Panc1 (cell line): Measurements from ENCODE around the gene GTSE1.

Source experiments
- TCF7L2 ChIP-seq: IDR thresholded peaks from 2 replicates; pipeline ENCODE4 v1.6.1; 2011; ENCODE audit warnings: mild to moderate bottlenecking, low read depth, low read length, inconsistent platforms
- TF ChIP-seq, protein P1 (sequence below): fragments of 450-650 bp; IDR thresholded peaks from 2 replicates; pipeline ENCODE4 v1.5.1; 2017; ENCODE audit warnings: mild to moderate bottlenecking

DNA sequence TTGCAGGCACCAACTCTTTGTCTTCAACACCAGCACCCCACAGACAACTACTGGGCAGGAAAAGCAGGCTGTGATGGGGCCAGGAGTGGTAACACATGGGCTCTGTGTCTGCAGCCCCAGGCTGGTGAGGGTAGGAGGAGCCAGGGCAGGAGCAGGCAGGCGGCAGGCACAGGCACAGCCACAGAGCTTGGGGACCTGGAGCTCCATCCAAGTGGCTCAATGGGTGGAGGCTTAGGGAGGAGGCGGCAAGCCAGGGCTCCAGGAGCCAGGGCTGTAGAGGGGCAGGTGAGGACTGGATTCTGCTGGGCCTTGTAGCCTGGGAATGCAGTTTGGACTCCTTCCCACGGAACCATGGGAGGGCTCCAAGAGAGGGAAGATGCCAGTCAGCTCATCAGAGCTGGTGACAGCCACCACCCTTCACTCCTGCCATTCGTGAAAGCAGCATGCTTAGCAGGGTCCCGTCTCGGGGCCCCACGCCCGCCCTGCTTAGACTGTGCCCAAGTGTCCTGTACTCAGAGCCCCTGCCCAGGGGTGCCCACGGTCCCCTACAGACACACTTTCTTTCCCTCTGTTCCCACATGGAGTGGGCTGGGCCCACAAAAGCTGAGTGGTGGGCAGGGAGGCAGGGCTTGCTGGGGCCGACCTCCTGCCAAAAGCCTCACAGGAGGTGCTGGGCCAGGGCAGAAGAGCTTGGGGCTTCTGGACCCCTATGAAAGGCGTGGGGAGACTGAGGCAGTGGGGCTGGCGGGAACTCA is 16.4 kb upstream of the GTSE1 start:
- no peak for TF ChIP-seq TCF7L2
- TF ChIP-seq, protein P1, sequence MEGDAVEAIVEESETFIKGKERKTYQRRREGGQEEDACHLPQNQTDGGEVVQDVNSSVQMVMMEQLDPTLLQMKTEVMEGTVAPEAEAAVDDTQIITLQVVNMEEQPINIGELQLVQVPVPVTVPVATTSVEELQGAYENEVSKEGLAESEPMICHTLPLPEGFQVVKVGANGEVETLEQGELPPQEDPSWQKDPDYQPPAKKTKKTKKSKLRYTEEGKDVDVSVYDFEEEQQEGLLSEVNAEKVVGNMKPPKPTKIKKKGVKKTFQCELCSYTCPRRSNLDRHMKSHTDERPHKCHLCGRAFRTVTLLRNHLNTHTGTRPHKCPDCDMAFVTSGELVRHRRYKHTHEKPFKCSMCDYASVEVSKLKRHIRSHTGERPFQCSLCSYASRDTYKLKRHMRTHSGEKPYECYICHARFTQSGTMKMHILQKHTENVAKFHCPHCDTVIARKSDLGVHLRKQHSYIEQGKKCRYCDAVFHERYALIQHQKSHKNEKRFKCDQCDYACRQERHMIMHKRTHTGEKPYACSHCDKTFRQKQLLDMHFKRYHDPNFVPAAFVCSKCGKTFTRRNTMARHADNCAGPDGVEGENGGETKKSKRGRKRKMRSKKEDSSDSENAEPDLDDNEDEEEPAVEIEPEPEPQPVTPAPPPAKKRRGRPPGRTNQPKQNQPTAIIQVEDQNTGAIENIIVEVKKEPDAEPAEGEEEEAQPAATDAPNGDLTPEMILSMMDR: no peak
